Measurements from ENCODE around the gene PRIM1.

DNA sequence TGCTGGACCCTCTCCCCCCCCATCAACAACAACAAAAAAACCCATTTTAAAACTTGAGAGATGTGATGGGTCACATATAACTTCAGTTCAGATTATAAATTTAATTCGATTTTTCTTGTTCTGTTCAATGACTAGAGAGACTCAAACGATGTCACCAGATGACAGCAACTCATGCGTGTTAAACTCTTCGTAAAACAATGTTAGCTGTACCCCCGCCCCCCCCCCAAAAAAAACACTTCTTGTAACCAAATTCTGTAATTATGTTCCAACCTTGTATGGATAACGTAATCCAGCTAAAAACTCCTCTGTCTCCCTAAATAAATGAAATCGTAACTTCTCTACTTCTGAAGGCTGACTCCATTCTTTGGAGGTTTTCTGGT, 26.4 kb downstream of the PRIM1 start:
- TF ChIP-seq TAF1 (IDR thresholded peaks at IDR 0.05; ENCODE audit: low read depth, low read length) (no peak), POLR2AphosphoS5 (IDR thresholded peaks at IDR 0.05; ENCODE audit: low read depth, low read length) (no peak)
